LNCAP (cell line): ENCODE measurements around the gene GPR152.

Experiments
- CTCF ChIP-seq: fragments of 450-650 bp; IDR thresholded peaks from 2 replicates; pipeline ENCODE4 v1.5.1; 2017; ENCODE audit warnings: mild to moderate bottlenecking

Gene GPR152

GRCh38 chr11:67463680-67464410 lies 11.3 kb upstream of the GPR152 start:
- TF ChIP-seq CTCF, result no peak

GRCh38 chr11:67463186-67463585 lies 10.7 kb upstream of the GPR152 start:
- no peak for TF ChIP-seq CTCF

GRCh38 chr11:67458266-67458665 lies 5.7 kb upstream of the GPR152 start:
- TF ChIP-seq CTCF, result no peak

GRCh38 chr11:67457453-67457852 lies 4.9 kb upstream of the GPR152 start:
- no peak for TF ChIP-seq CTCF

GRCh38 chr11:67456068-67456705 lies 3.7 kb upstream of the GPR152 start:
- TF ChIP-seq CTCF, result no peak

GRCh38 chr11:67455054-67455453 lies 2.5 kb upstream of the GPR152 start, which contains the start of gene CABP4:
CABP4 (plus strand) TSS chr11:67455354; CDS start chr11:67455424, 70 bp downstream.
- no peak for TF ChIP-seq CTCF

GRCh38 chr11:67453816-67454732 lies 1.5 kb upstream of the GPR152 start:
- no peak for TF ChIP-seq CTCF
